GM12874 (cell line): ENCODE measurements around the gene RHEX.

Source experiments
- CTCF ChIP-seq: IDR thresholded peaks from 2 replicates; pipeline ENCODE4 v1.5.1; 2011; ENCODE audit warnings: low read depth, mild to moderate bottlenecking, control low read depth, low read length, moderate library complexity; ENCODE audit not compliant: insufficient read depth

The RHEX gene

GRCh38 chr1:206060844-206061243, 7.9 kb downstream of the RHEX start:
- TF ChIP-seq CTCF = no peak

GRCh38 chr1:206062464-206062863, 9.5 kb downstream of the RHEX start:
- TF ChIP-seq CTCF = no peak

- TF ChIP-seq CTCF = no peak
Observed at GRCh38 chr1:206065547-206066145, 12.7 kb downstream of the RHEX start.

GRCh38 chr1:206066479-206067171, 13.7 kb downstream of the RHEX start:
- TF ChIP-seq CTCF = no peak

GRCh38 chr1:206067486-206068227, 14.7 kb downstream of the RHEX start:
- no peak for TF ChIP-seq CTCF

GRCh38 chr1:206068314-206068713, 15.3 kb downstream of the RHEX start:
- TF ChIP-seq CTCF = no peak

GRCh38 chr1:206070627-206071304, 17.8 kb downstream of the RHEX start:
- no peak for TF ChIP-seq CTCF
